Heart left ventricle (tissue), 13 donors: ENCODE results near the gene THNSL1.

ENCODE experiments used
- CTCF ChIP-seq, 12 donors: fragments of 200-600 bp; sonication (generic) in 4 of 12; IDR thresholded peaks; one replicate each; pipeline versions ENCODE4 v1.5.0 to v1.8.0; 2018 to 2022; ENCODE audit warnings: antibody characterized with exemption in 12 of 12, mild to moderate bottlenecking in 5 of 12
- POLR2A ChIP-seq, 2 donors: fragments of 450-650 bp; IDR thresholded peaks; one replicate each; pipeline ENCODE4 v1.6.1; 2017; ENCODE audit warnings: antibody characterized with exemption in 2 of 2, mild to moderate bottlenecking in 2 of 2, moderate library complexity in 2 of 2
- donor health status: ischemic (EF 13 %, LVEDD 7.1; RV severe dilation, severe dysfunction).
- donor health status: DM: no; HTN: yes; CAD: no.
- donor health status: DM: no; HTN: no; CAD: no.
- donor health status: ischemic (EF 25% LVEDD 6.9; RV normal size, moderate dysfunction).
- donor health status: ischemic (EF 25% LVEDD 5.7; RV mildly dilated, moderate dysfunction).
- donor health status: ischemic (EF 35%, LVEDD 5.7; RV mildly dilated, moderate dysfunction).
- donor health status: nonischemic (EF 11% LVEDD 7.7; RV severe dilation, severe dysfunction).
- donor health status: DM: yes; HTN: yes; CAD: no.
- donor health status: PGD.
- donor health status: ischemic (EF 29% LVEDD 5.4; RV normal size, mild dysfunction).
- donor health status: nonischemic (EF 23%, LVEDD 6.1; RV moderate dilation, normal function).

DNA sequence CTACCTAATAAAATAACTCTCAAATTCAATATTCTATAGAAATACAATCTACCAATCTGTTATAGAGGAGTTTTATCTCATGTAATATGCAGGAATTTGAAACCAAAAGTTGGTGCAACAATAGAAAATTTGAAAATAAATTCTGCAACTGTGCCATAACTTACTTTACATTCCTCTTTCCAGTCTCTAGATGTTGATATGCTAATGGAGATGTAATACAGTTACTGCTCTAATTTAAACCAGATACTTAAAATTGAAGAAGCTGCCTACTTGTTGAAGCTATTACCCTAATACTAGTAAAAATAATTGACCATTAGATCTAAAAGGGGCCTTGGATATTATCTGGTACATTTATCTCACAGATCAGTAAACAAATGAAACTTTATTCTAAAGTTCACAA, 1.8 kb upstream of the THNSL1 start:
- TF ChIP-seq POLR2A (IDR thresholded peaks at IDR 0.05), result no peak
- no peak for TF ChIP-seq CTCF (IDR thresholded peaks at IDR 0.05)
